Body of pancreas (tissue), 4 donors: Measurements from ENCODE around the gene HNRNPU. TPM values are rescaled to one million over a fixed set of nuclear protein-coding genes. Genes with fewer than 3 reads are reported as not detected.

ENCODE experiments used
- ATAC-seq: fragments of 150-250 bp; one replicate; pipeline ENCODE4 v1.9.1; 2016
- DNase-seq, 4 donors: peaks; one replicate each; pipeline ENCODE4 v3.0.0-alpha.2; 2019
- H3K27ac ChIP-seq, 4 donors: fragments of 200-600 bp; sonication (generic); 1 replicate in 3 of 4; 2 replicates in 1 of 4; pipeline versions ENCODE4 v1.5.1 to v1.6.1; 2016 to 2019; ENCODE audit warnings: mild to moderate bottlenecking in 1 of 4, mixed read lengths in 1 of 4, moderate library complexity in 1 of 4
- H3K27me3 ChIP-seq, 2 donors: fragments of 200-600 bp; sonication (generic); one replicate each; pipeline ENCODE4 v1.6.0; 2016; ENCODE audit warnings: mild to moderate bottlenecking in 1 of 2
- H3K36me3 ChIP-seq, 2 donors: fragments of 200-600 bp; sonication (generic); replicated peaks in 1 of 2; 2 replicates each; pipeline ENCODE4 v1.5.1; 2016; ENCODE audit warnings: low read depth in 2 of 2; ENCODE audit not compliant: insufficient read depth in 1 of 2
- H3K4me1 ChIP-seq: fragments of 200-600 bp; sonication (generic); one replicate; pipeline ENCODE4 v1.6.0; 2016
- H3K4me3 ChIP-seq, 2 donors: fragments of 200-600 bp; sonication (generic); 1 replicate in 1 of 2; 2 replicates in 1 of 2; pipeline ENCODE4 v1.5.1; 2016 to 2019
- H3K9me3 ChIP-seq, 3 donors: fragments of 200-600 bp; sonication (generic); 1 replicate in 2 of 3; 2 replicates in 1 of 3; pipeline ENCODE4 v1.5.1; 2016
- CTCF ChIP-seq, 7 experiments: fragments of 450-650 bp in 4 of 7; fragments of 200-600 bp in 3 of 7; sonication (generic) in 3 of 7; IDR thresholded peaks; one replicate each; pipeline ENCODE4 v1.5.1; 2016 to 2019; ENCODE audit warnings: antibody characterized with exemption in 7 of 7
- POLR2A ChIP-seq, 3 donors: fragments of 450-650 bp; IDR thresholded peaks; one replicate each; pipeline ENCODE4 v1.6.1; 2016; ENCODE audit warnings: antibody characterized with exemption in 3 of 3, mild to moderate bottlenecking in 2 of 3
- WGBS, 2 donors: methylation state at CpG; one replicate each; pipeline ENCODE4 v1.1.5; 2017; 5-methylcytosine and 5-hydroxymethylcytosine counted together
- intact Hi-C: fragments of 100-400 bp; cut with DNase I; formaldehyde crosslinking; loops from one replicate; pipeline ENCODE4 v1.15.1; 2023
- total RNA-seq, 2 donors: library from RNA; depleted of rRNA; stranded (reverse); fragments of >200 nt; gene quantifications; one replicate each; pipeline ENCODE4 v1.1.0, GENCODE V29; 2016

HNRNPU gene
- total RNA-seq, 2 donors from 2014 or later, result 201 to 294 TPM

GRCh38 chr1:244840219-244840794, 24.0 kb downstream of the HNRNPU start:
- 65 to 69% methylated on average over 5 of the region's 5 CpGs for WGBS, 2 donors
- ATAC-seq (no peak), DNase-seq (no peak)
- Histone ChIP-seq H3K27me3 (no peaks in the 10 kb centered on the region), H3K36me3 (peaks cover 5 to 16% of the 10 kb centered on the region in 2 donors), H3K4me1 (peaks cover 57% of the 10 kb centered on the region), H3K27ac (peak overlapping the region in 2 of 4 donors; percentile 48 to 100), H3K9me3 (no peaks in the 10 kb centered on the region), H3K4me3 (no peak overlapping the region)
- TF ChIP-seq CTCF (IDR thresholded peaks at IDR 0.05) (no peak), POLR2A (IDR thresholded peaks at IDR 0.05) (no peak)
- intact Hi-C loops, result no loop called here

GRCh38 chr1:244839656-244840055, 24.7 kb downstream of the HNRNPU start:
- Histone ChIP-seq H3K9me3 (no peaks in the 10 kb centered on the region), H3K4me1 (peaks cover 57% of the 10 kb centered on the region), H3K36me3 (peaks cover 5 to 13% of the 10 kb centered on the region in 2 donors), H3K27ac (peak overlapping the region in 1 of 4 donors; percentile 100), H3K4me3 (no peak overlapping the region), H3K27me3 (no peaks in the 10 kb centered on the region)
- ATAC-seq (no peak), DNase-seq (no peak)
- 68 to 73% methylated on average over 2 of the region's 2 CpGs for WGBS, 2 donors
- intact Hi-C loops, result no loop called here
- no peak for TF ChIP-seq CTCF (IDR thresholded peaks at IDR 0.05)
- TF ChIP-seq POLR2A (IDR thresholded peaks at IDR 0.05), result no peak

GRCh38 chr1:244837597-244838258, 26.6 kb downstream of the HNRNPU start:
- DNase-seq, result no peak
- Histone ChIP-seq H3K4me1 (peaks cover 61% of the 10 kb centered on the region), H3K36me3 (peaks cover 3 to 5% of the 10 kb centered on the region in 2 donors), H3K4me3 (no peak overlapping the region), H3K27ac (peak overlapping the region in 3 of 4 donors; percentile 98 to 100 (median 99)), H3K9me3 (no peaks in the 10 kb centered on the region), H3K27me3 (no peaks in the 10 kb centered on the region)
- intact Hi-C loops, result no loop called here
- no peak for ATAC-seq
- WGBS, 2 donors, result 44% methylated on average over 5 of the region's 5 CpGs
- TF ChIP-seq CTCF (IDR thresholded peaks at IDR 0.05) (no peak), POLR2A (IDR thresholded peaks at IDR 0.05) (no peak)

- H3K4me1 ChIP-seq, result peaks cover 50% of the 10 kb centered on the region
- intact Hi-C loops, result no loop called here
Observed at GRCh38 chr1:244836584-244836983, 27.8 kb downstream of the HNRNPU start.

More at GRCh38 chr1:244836584-244836983, 27.8 kb downstream of the HNRNPU start:
- ATAC-seq, result no peak
- Histone ChIP-seq H3K36me3 (no peaks in the 10 kb centered on the region), H3K9me3 (no peaks in the 10 kb centered on the region), H3K27ac (peak overlapping the region; percentile 97 to 100 (median 98)), H3K27me3 (no peaks in the 10 kb centered on the region), H3K4me3 (peak overlapping the region in 1 of 2 donors; percentile 41)
- TF ChIP-seq POLR2A (IDR thresholded peaks at IDR 0.05) (no peak), CTCF (IDR thresholded peaks at IDR 0.05) (no peak)
- 2 to 4% methylated on average over 3 of the region's 3 CpGs for WGBS, 2 donors
- no peak for DNase-seq
